SK-N-SH (cell line): ENCODE measurements around the gene TMEM87B. TPM values are rescaled to one million over a fixed set of nuclear protein-coding genes. Genes with fewer than 3 reads are reported as not detected.

Source experiments
- CTCF ChIA-PET: fragments of 300-600, 350-600 bp; formaldehyde crosslinking; extraction: SDS; loops from one replicate; lab custom pipeline; 2021; lab: Yijun Ruan, JAX
- POLR2A ChIA-PET: fragments of 350-600 bp; sonication (Branson Sonifier 250); formaldehyde crosslinking; extraction: SDS; loops from one replicate; lab custom pipeline; 2020; ENCODE audit warnings: antibody characterized with exemption, inconsistent platforms; lab: Yijun Ruan, JAX
- DNase-seq: peaks from one replicate; pipeline ENCODE4 v3.0.0; 2012
- H2AFZ ChIP-seq: fragments of 200-600 bp; sonication (generic); 2 replicates; pipeline ENCODE4 v1.8.1; 2016; ENCODE audit warnings: antibody characterized with exemption, mild to moderate bottlenecking, low read depth
- H3F3A ChIP-seq: fragments of 200-600 bp; sonication (generic); replicated peaks from 2 replicates; pipeline ENCODE3; 2016; ENCODE audit warnings: antibody characterized with exemption, mild to moderate bottlenecking; ENCODE audit not compliant: insufficient read depth
- H3K27ac ChIP-seq, 2 experiments: fragments of 200-500 bp in 1 of 2; fragments of 200-600 bp in 1 of 2; sonication (Bioruptor generic) in 1 of 2; sonication (generic), shearing (Covaris generic) in 1 of 2; 2 replicates each; pipeline versions ENCODE4 v1.5.1 to v1.6.1; 2014 to 2016; ENCODE audit warnings: low read depth in 2 of 2, inconsistent platforms in 1 of 2, low read length in 1 of 2, mild to moderate bottlenecking in 1 of 2, mixed read lengths in 1 of 2
- H3K27me3 ChIP-seq: fragments of 200-600 bp; sonication (generic), shearing (Covaris generic); 2 replicates; pipeline ENCODE4 v1.6.1; 2016; ENCODE audit warnings: mixed run types; ENCODE audit not compliant: insufficient read depth
- H3K36me3 ChIP-seq, 2 experiments: fragments of 200-500 bp in 1 of 2; fragments of 200-600 bp in 1 of 2; sonication (Bioruptor generic) in 1 of 2; sonication (generic) in 1 of 2; replicated peaks in 1 of 2; 2 replicates each; pipeline versions ENCODE3 to v1.5.1; 2014 to 2016; ENCODE audit warnings: low read length in 1 of 2, mild to moderate bottlenecking in 1 of 2; ENCODE audit not compliant: insufficient read depth in 2 of 2, control insufficient read depth in 1 of 2
- H3K4me1 ChIP-seq, 2 experiments: fragments of 200-500 bp in 1 of 2; fragments of 200-600 bp in 1 of 2; sonication (Bioruptor generic) in 1 of 2; sonication (generic), shearing (Covaris generic) in 1 of 2; 2 replicates each; pipeline versions ENCODE4 v1.5.1 to v1.6.1; 2014 to 2016; ENCODE audit warnings: low read depth in 1 of 2, low read length in 1 of 2, mixed run types in 1 of 2; ENCODE audit not compliant: insufficient read depth in 2 of 2, control insufficient read depth in 1 of 2
- H3K4me2 ChIP-seq: fragments of 200-600 bp; sonication (generic), shearing (Covaris generic); 2 replicates; pipeline ENCODE4 v1.6.1; 2017; ENCODE audit warnings: mixed run types
- H3K4me3 ChIP-seq, 2 experiments: fragments of 200-500 bp in 1 of 2; fragments of 200-600 bp in 1 of 2; sonication (Bioruptor generic) in 1 of 2; sonication (generic), shearing (Covaris generic) in 1 of 2; 2 replicates each; pipeline versions ENCODE4 v1.5.1 to v1.8.1; 2014 to 2016; ENCODE audit warnings: low read depth in 2 of 2, inconsistent platforms in 1 of 2, low read length in 1 of 2, mild to moderate bottlenecking in 1 of 2, mixed read lengths in 1 of 2, moderate library complexity in 1 of 2
- H3K79me2 ChIP-seq: fragments of 200-600 bp; sonication (generic); 2 replicates; pipeline ENCODE4 v1.8.1; 2017; ENCODE audit warnings: mild to moderate bottlenecking; ENCODE audit not compliant: insufficient read depth
- H3K9ac ChIP-seq: fragments of 200-600 bp; sonication (generic); 2 replicates; pipeline ENCODE4 v1.6.1; 2017; ENCODE audit warnings: mixed run types
- H3K9me2 ChIP-seq: fragments of 200-600 bp; sonication (generic); 2 replicates; pipeline ENCODE4 v1.6.1; 2017; ENCODE audit warnings: mixed run types
- H3K9me3 ChIP-seq: fragments of 200-600 bp; sonication (generic); 2 replicates; pipeline ENCODE4 v1.6.1; 2017; ENCODE audit warnings: mixed run types, mild to moderate bottlenecking, moderate library complexity
- H4K20me1 ChIP-seq: fragments of 200-600 bp; sonication (generic); 2 replicates; pipeline ENCODE4 v1.6.1; 2017; ENCODE audit warnings: mild to moderate bottlenecking, mixed run types; ENCODE audit not compliant: insufficient read depth
- CTCF ChIP-seq: fragments of 200-600 bp; sonication (generic); IDR thresholded peaks from 2 replicates; pipeline ENCODE4 v1.6.1; 2017; ENCODE audit warnings: antibody characterized with exemption, mild to moderate bottlenecking, moderate library complexity
- EP300 ChIP-seq, 2 experiments: IDR thresholded peaks; 2 replicates each; pipeline versions ENCODE4 v1.4.0 to v1.6.1; 2012; ENCODE audit warnings: borderline replicate concordance in 1 of 2, low read depth in 1 of 2, low read length in 1 of 2
- EZH2phosphoT487 ChIP-seq: fragments of 200-600 bp; sonication (generic); IDR thresholded peaks from 2 replicates; pipeline ENCODE4 v1.6.1; 2017; ENCODE audit warnings: low read depth, mixed run types, mild to moderate bottlenecking, antibody characterized with exemption, moderate library complexity, borderline replicate concordance
- FOXM1 ChIP-seq: IDR thresholded peaks from 2 replicates; pipeline ENCODE4 v1.4.0; 2012; ENCODE audit warnings: low read depth, mild to moderate bottlenecking
- GABPA ChIP-seq: IDR thresholded peaks from 2 replicates; pipeline ENCODE4 v1.4.0; 2012; ENCODE audit warnings: low read depth, mild to moderate bottlenecking
- GATA2 ChIP-seq: sonication (generic); formaldehyde crosslinking; IDR thresholded peaks from 2 replicates; pipeline ENCODE4 v1.5.0; 2020; ENCODE audit warnings: mild to moderate bottlenecking, missing genetic modification reagents
- IRF3 ChIP-seq: fragments of 150-350 bp; IDR thresholded peaks from 2 replicates; pipeline ENCODE4 v1.6.1; 2016; ENCODE audit warnings: mild to moderate bottlenecking, low read depth, low read length
- JUND ChIP-seq: IDR thresholded peaks from 2 replicates; pipeline ENCODE4 v1.4.0; 2012
- MXI1 ChIP-seq: IDR thresholded peaks from 2 replicates; pipeline ENCODE4 v1.6.1; 2012; ENCODE audit warnings: mild to moderate bottlenecking, low read depth, low read length, improper control_type of control experiment
- NRF1 ChIP-seq: IDR thresholded peaks from 2 replicates; pipeline ENCODE4 v1.6.1; 2012; ENCODE audit warnings: low read depth, mild to moderate bottlenecking, low read length
- PBX3 ChIP-seq: IDR thresholded peaks from 2 replicates; pipeline ENCODE4; 2012
- POLR2AphosphoS5 ChIP-seq: IDR thresholded peaks from 2 replicates; pipeline ENCODE4 v1.6.1; 2012; ENCODE audit warnings: low read depth, low read length
- RCOR1 ChIP-seq: fragments of 150-350 bp; IDR thresholded peaks from 2 replicates; pipeline ENCODE4 v1.6.1; 2017; ENCODE audit warnings: antibody characterized with exemption, low read length
- RFX5 ChIP-seq: IDR thresholded peaks from 2 replicates; pipeline ENCODE4 v1.6.1; 2012; ENCODE audit warnings: mild to moderate bottlenecking, improper control_type of control experiment, low read length
- RXRA ChIP-seq: IDR thresholded peaks from 2 replicates; pipeline ENCODE4 v1.4.0; 2012; ENCODE audit warnings: low read depth, mild to moderate bottlenecking, borderline replicate concordance
- SIN3A ChIP-seq: IDR thresholded peaks from 2 replicates; pipeline ENCODE4 v1.6.1; 2012; ENCODE audit warnings: low read depth, mild to moderate bottlenecking, low read length, moderate library complexity, borderline replicate concordance
- SMC3 ChIP-seq: IDR thresholded peaks from 2 replicates; pipeline ENCODE4 v1.6.1; 2012; ENCODE audit warnings: low read depth, low read length, improper control_type of control experiment
- TCF12 ChIP-seq: IDR thresholded peaks from 2 replicates; pipeline ENCODE4 v1.4.0; 2012
- USF1 ChIP-seq: IDR thresholded peaks from 2 replicates; pipeline ENCODE4 v1.4.0; 2012; ENCODE audit warnings: low read depth, borderline replicate concordance
- USF2 ChIP-seq: fragments of 150-350 bp; IDR thresholded peaks from 2 replicates; pipeline ENCODE4 v1.6.1; 2017; ENCODE audit warnings: antibody characterized with exemption, low read length, low read depth, borderline replicate concordance
- YY1 ChIP-seq: IDR thresholded peaks from 2 replicates; pipeline ENCODE4 v1.4.0; 2012; ENCODE audit warnings: low read depth, mild to moderate bottlenecking
- WGBS: methylation state at CpG from one replicate; pipeline ENCODE4 v1.1.6; 2017; ENCODE audit warnings: low lambda C conversion rate; 5-methylcytosine and 5-hydroxymethylcytosine counted together
- polyA plus RNA-seq, 3 experiments: library from polyadenylated mRNA; depleted of rRNA; stranded (reverse); fragments of >200 nt; gene quantifications; 2 replicates each; pipeline ENCODE4 v1.2.3, GENCODE V29; 2012

Gene TMEM87B
- polyA plus RNA-seq, 1 of the 3 experiments (the other 2 are of a cell fraction) = 7.9 TPM

GRCh38 chr2:112008910-112009485, 46.1 kb upstream of the TMEM87B start:
- Histone ChIP-seq H3K4me2 (no peak overlapping the region), H3K4me1 (no peaks in the 10 kb centered on the region), H3K9me3 (no peaks in the 10 kb centered on the region), H3K4me3 (no peak overlapping the region), H4K20me1 (no peaks in the 10 kb centered on the region), H3K9me2 (no peaks in the 10 kb centered on the region), H3K36me3 (no peaks in the 10 kb centered on the region), H2AFZ (no peak overlapping the region), H3K79me2 (no peaks in the 10 kb centered on the region)
- 85% methylated on average over 2 of the region's 2 CpGs for WGBS
- DNase-seq = no peak
- POLR2A ChIA-PET = no interaction called here
- TF ChIP-seq IRF3 = no peak
- TF ChIP-seq SMC3 = no peak
- TF ChIP-seq RFX5 = no peak
- no peak for TF ChIP-seq FOXM1
- no peak for TF ChIP-seq POLR2AphosphoS5
- no peak for TF ChIP-seq RXRA
- TF ChIP-seq JUND = no peak
- TF ChIP-seq GABPA = no peak
- TF ChIP-seq EZH2phosphoT487 = no peak
- TF ChIP-seq PBX3 = no peak
- TF ChIP-seq YY1 = no peak
- TF ChIP-seq TCF12 = no peak
- TF ChIP-seq SIN3A = no peak
- no peak for TF ChIP-seq USF2
- TF ChIP-seq NRF1 = no peak
- TF ChIP-seq, all 33 proteins: peak for 0
- H3K9ac ChIP-seq = no peak overlapping the region
- no peaks in the 10 kb centered on the region for H3F3A ChIP-seq
- H3K27ac ChIP-seq = no peak overlapping the region
- CTCF ChIA-PET = no interaction called here
- H3K27me3 ChIP-seq = no peaks in the 10 kb centered on the region

- no peaks in the 10 kb centered on the region for H3K79me2 ChIP-seq
- ChIA-PET CTCF (interaction anchor here (1.0 kb wide), 1 partner anchor 588 kb away, joined by 3 read pairs; no protein-coding TSS in a partner anchor), POLR2A (no interaction called here)
- no peaks in the 10 kb centered on the region for H3K4me1 ChIP-seq
- H3K27ac ChIP-seq = no peak overlapping the region
- no peaks in the 10 kb centered on the region for H3K36me3 ChIP-seq
- no peak overlapping the region for H3K4me3 ChIP-seq
- no peaks in the 10 kb centered on the region for H3K27me3 ChIP-seq
- no peaks in the 10 kb centered on the region for H3K9me3 ChIP-seq
- WGBS = 85% methylated on average over 10 of the region's 10 CpGs
- H4K20me1 ChIP-seq = no peaks in the 10 kb centered on the region
- no peak for DNase-seq
- H2AFZ ChIP-seq = no peak overlapping the region
- H3K9me2 ChIP-seq = no peaks in the 10 kb centered on the region
- H3K4me2 ChIP-seq = no peak overlapping the region
- no peaks in the 10 kb centered on the region for H3F3A ChIP-seq
- H3K9ac ChIP-seq = no peak overlapping the region
- TF ChIP-seq RCOR1 (no peak), USF1 (no peak), PBX3 (no peak), TCF12 (no peak), EP300 (IDR thresholded peaks at IDR 0.05; ENCODE audit: borderline replicate concordance in 1 of 2, low read depth in 1 of 2, low read length in 1 of 2) (no peak), NRF1 (no peak), GATA2 (CRISPR knock-in tag) (no peak), MXI1 (no peak), EZH2phosphoT487 (no peak), POLR2AphosphoS5 (no peak), CTCF (no peak)
Observed at GRCh38 chr2:112010751-112011150, 44.3 kb upstream of the TMEM87B start.
